A673 (cell line): ENCODE measurements around the gene NOTCH3.

Experiments
- CTCF ChIP-seq: fragments of 300-800, 200-600 bp; sonication (generic); conservative IDR thresholded peaks from 2 replicates; pipeline ENCODE4 v1.5.1; 2017; ENCODE audit warnings: low read depth, mild to moderate bottlenecking, antibody characterized with exemption, low read length, moderate library complexity, mixed read lengths
- EZH2 ChIP-seq: fragments of 200-600 bp; sonication (generic); IDR thresholded peaks from 2 replicates; pipeline ENCODE4 v1.6.1; 2017; ENCODE audit warnings: borderline replicate concordance, low read depth, mild to moderate bottlenecking, mixed read lengths, antibody characterized with exemption, low read length; ENCODE audit not compliant: poor library complexity, severe bottlenecking

GRCh38 chr19:15223649-15224361, 23.0 kb upstream of the NOTCH3 start:
- TF ChIP-seq CTCF (no peak), EZH2 (no peak)
